ENCODE data around the gene PPIF.

Gene PPIF

GRCh38 chr10:79314761-79315601, 32.3 kb upstream of the PPIF start:
- DNase-seq: no peak

- no peak for DNase-seq
These were observed 31.7 kb upstream of the PPIF start for GRCh38 chr10:79315602-79315920.

DNA sequence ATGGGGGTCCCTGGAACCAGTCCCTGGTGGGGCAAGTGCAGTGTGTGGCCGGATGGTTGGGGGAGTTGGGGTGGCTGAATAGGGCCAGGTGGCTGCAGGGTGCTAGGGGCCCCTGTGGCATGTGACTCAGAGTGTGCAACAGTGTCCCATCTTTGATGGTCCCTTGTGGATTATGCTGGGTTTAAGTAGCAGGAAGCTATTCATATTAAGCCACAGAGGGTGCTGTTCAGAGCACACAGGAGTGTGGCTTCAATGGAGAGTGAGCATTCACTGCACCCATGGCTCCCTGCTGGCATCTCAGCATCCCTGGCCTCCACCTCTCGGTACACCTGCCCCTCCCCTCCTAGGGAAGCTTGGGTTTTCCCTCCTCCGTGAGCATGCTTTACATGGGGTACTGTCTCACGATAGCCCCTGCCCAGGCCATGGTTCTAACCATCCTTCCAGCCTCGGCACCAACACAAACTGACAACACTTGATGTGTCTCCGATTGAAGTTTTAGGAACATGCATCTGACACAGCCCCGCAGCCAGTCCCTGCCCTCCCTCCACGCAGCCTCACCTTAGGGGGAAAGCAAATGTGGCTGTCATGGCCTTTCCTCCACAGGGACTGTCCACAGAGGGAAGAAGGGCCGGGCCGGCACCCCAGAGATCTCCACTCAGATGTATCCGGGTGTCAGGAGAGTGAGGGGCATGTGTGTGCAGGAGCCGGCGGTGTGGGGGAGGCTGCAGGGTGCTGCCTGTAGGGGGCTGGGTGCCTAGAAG, 30.4 kb upstream of the PPIF start:
- DNase-seq: no peak

DNA sequence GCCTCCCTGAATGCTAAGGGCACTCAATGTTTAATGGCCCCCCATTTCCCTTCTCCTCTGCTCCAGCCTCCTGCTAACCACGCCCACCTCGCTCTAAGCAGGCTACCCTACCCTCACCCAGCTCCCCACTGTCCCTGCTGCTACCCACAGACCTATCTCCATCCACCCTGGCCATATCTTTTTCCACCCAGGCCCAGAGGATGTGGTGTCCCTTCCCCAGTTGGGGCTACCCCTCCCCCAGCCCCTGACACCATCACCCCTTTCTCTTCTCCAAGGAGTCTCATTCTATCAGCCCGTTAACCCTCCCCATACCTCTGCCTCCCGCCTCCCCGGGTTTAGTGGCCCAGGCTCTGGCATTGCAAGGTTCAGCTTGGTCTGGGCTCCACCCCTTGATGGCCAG, 28.9 kb upstream of the PPIF start:
- no peak for DNase-seq

GRCh38 chr10:79319115-79319771, 28.0 kb upstream of the PPIF start:
- no peak for DNase-seq

DNA sequence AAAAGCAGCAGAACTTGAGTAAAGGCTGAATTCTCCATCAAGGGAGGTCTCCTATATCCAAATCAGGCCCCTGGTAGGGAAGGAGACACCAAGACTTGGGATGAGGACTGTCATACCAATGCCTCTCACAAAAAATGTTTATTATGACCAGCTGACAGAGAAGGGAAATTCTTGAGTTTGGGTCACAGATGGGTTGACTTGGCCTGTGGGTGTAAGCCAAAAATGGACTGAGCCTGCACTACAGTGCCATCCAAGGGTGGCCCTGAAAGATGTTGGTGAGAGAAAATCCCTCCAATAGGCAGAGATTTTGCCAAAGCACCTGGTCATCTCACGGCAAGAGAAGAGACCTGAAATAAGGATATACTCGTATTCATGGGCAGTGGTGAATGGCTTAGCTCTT, 27.0 kb upstream of the PPIF start:
- DNase-seq: no peak

DNA sequence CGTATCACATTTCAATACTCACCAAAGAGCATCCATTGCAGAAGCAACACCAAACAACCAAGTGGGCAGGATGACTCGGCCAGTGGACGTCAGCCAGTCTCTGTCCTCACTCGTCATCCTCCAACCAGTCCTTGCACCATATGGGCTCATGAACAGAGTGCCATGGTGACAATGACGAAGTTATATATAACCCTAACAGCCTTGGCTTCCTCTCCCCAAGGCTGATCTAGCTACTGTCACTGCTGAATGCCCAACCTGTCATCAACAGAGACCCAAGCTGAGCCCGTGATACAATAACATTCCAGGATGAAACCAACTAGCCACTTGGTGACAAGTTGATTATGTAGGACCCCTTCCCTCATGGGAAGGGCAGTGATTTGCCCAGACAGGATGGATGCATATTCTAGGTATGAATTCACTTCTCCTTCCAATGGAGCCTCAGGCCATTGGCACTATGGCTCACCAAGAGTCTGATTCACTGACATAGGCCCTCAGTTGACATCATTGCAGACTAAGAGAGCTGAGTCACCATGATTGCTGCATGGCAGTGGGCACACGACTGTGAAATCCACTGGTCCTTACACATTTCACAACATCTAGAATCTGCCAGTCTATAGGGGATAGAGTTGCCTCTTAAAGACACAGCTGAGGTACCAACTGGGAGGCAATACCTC, 26.3 kb upstream of the PPIF start:
- peak; percentile 85 for DNase-seq

GRCh38 chr10:79321494-79321882, 25.8 kb upstream of the PPIF start:
- DNase-seq: no peak

- DNase-seq: no peak
These were observed 25.3 kb upstream of the PPIF start for GRCh38 chr10:79321951-79322350.

DNA sequence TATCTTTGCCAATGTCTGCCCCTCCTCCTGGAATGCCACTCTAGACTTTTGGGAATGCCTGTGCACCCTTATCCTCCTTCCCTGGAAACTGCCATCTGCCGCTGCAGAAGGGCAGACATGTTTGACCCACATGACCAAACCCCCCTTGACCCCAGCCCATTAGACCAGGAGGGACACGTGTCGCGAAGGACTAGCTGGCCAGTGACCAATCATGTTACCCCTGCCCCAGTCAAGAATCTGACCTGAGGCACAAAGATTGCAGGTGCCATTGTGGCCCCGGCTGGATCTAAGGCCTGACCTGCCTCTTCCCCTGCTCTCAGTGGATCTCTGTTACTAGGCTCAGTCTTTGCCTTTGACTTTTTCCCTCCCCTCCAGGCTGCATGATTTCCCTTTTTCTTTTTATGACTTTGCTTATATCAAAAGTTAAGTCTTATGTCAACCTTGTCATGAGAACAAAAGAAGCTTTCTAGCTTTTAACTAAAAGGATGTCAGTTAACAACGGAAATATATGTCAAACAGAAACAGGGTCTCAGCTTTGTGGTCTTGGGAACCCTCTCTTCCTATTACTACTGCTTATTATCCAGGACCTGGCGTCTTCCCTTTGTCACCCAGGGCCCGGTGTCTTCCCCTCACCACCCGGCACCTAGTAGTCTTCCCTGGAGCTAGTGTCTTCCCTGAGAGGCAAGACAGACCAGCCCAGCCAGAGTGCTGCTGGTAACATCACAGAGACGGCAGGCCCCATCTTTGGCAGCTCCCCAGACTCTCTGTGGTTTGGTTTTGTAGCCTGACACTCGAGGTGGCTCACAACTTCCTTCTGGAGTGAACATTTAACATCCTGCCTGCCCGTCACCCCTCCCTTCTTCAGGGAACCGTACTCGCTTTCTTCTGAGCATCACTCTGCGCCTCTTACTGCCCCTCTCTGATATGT, 24.4 kb upstream of the PPIF start:
- peak; percentile 33 for DNase-seq

GRCh38 chr10:79323602-79324001, 23.7 kb upstream of the PPIF start:
- no peak for DNase-seq

DNA sequence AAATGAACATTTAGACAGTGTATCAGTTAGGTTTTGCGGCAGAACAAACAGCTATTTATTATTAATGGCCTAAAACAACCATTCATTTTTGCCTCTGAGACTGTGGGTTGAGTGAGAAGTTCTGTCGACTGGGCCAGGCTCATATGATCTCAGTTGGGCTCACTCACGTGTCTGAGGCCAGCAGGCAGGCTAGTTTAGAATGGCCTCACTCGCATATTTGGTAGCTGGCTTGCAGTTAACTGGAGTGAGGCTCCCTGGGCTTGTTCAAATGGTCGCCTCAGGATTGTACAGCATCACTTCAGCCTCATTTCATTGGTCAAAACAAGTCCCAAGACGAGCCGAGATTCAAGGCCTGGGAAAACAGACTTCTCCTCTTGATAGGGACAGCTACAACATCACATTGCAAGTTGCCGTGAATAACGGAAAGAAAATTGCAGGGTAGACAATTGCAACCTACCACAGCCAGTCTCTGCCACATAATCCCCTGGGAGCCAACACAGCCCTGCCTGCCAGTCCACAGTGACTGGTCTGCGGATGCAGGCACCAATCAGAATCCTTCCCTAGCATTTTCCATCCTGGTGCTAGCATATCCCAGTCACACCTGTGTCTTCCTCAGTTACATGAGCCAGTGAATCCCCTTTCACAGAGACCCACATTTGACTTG, 23.1 kb upstream of the PPIF start:
- DNase-seq: no peak

GRCh38 chr10:79326361-79327089, 20.7 kb upstream of the PPIF start:
- no peak for DNase-seq

- no peak for DNase-seq
These were observed 20.2 kb upstream of the PPIF start for GRCh38 chr10:79327090-79327457.

DNA sequence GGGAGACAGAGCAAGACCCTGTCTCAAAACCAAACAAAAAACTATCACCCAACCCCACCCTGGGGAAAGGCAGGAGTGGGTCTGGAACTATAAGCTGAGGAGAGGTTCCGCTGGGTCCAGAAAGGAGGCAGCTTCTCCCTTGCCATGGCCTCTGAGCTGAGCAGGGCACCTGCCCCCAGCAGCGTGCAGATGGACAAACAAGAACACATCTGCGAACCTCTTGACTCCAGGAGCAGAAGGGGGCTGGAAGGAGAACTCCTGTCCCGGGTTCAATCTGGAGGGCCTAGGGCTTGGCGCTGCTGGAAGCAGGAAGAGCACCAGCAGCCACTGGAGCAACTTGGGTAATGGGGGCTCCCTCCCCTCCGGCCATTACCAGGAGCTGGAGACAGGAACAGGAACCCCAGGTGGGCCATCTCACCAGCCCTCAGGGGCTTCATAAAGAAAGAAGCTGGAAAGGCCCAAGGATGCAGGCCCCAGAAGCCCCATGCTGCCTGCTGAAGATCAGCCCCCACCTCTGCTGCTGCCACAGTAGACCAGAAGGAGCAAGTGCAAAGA, 19.0 kb upstream of the PPIF start:
- no peak for DNase-seq

DNA sequence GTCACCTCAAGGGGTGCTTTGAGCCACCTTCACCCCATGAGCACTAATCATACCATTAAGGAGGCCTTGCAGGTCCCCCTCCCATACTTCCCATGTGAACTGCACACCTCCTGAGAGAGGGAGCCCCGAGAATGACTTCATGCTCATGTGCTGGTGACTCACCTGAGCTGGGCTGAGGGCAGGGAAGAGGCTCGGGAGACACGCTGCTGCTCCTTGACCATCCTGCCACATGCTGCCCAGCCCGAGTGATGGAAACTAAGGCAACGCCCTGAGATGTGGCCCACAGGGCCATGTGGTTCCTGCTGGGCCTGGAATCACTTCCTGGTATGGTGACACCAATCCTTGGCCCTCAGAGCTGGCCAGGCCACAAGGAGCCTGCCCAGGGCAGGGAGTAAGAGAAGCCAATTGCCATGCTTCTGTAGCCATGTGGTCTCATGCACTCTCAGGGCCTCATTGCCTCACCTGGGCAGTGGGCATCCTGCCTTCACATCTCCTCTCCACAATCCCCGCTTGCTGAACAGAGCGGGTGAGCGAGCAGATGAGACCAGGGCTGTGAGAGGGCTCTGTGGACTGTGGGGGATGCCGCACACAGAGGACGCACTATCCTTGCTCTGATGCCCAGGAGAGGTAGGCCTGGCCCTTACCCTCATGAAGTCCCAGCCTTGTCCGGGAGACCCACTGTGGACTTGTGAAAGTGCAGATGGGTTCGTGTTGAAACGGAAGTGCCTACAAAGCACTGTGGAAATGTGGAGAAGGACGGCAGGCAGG, 18.3 kb upstream of the PPIF start:
- DNase-seq: no peak

GRCh38 chr10:79329529-79329928, 17.7 kb upstream of the PPIF start:
- DNase-seq: no peak

DNA sequence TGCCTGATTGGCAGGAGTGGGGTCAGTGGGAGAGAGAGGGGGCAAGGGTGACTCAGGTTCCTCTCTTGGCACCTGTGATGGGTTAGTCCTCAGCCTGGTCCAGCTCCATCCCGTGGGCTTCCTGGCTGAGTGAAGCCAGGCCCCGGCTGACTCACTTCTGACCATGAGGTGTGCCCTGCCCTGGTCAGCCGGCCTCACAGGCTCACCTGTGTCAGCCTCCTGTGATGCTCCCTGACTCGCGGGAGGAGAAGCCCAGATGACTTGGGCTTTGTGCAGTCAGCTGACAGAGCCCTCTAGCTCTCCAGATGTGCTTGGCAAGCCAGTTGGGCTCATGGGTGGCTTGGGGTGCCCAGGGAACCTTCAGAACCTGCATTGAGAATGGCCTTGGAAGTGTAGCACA, 16.0 kb upstream of the PPIF start:
- DNase-seq: no peak

DNA sequence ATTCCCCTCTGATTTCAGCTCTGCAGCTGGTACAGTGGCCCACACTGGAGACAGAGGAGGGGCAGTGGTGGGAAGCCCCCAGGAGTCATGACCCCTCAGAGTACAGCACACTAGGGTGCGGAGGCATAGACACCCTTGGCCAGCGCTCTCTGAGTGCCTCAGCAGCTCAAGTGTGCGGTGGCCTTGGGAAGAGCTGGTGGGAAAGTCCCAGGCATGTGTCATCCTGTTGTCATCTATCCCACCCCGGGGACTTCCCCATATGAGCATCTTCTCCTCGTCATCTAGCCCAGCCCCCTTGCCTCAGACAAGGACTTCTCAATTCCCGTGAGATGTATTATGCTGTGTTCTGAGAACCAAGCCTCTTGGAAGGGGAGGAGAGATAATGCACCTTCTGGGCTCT, 15.6 kb upstream of the PPIF start:
- peak; percentile 92 for DNase-seq
